GM18868 (cell line): ENCODE results near the gene ARHGAP31.
"Not testable (repeated sequence)": the region's sequence is repeated elsewhere in the genome, so short reads cannot be mapped to it uniquely, and the experiment has no call there.

Experiments
- ATAC-seq: cut with Tn5 transposase; IDR thresholded peaks from one replicate; pipeline ENCODE4 v1.9.1; 2021; ENCODE audit warnings: mild to moderate bottlenecking, moderate library complexity; ENCODE audit not compliant: unreplicated experiment

The ARHGAP31 gene, protein sequence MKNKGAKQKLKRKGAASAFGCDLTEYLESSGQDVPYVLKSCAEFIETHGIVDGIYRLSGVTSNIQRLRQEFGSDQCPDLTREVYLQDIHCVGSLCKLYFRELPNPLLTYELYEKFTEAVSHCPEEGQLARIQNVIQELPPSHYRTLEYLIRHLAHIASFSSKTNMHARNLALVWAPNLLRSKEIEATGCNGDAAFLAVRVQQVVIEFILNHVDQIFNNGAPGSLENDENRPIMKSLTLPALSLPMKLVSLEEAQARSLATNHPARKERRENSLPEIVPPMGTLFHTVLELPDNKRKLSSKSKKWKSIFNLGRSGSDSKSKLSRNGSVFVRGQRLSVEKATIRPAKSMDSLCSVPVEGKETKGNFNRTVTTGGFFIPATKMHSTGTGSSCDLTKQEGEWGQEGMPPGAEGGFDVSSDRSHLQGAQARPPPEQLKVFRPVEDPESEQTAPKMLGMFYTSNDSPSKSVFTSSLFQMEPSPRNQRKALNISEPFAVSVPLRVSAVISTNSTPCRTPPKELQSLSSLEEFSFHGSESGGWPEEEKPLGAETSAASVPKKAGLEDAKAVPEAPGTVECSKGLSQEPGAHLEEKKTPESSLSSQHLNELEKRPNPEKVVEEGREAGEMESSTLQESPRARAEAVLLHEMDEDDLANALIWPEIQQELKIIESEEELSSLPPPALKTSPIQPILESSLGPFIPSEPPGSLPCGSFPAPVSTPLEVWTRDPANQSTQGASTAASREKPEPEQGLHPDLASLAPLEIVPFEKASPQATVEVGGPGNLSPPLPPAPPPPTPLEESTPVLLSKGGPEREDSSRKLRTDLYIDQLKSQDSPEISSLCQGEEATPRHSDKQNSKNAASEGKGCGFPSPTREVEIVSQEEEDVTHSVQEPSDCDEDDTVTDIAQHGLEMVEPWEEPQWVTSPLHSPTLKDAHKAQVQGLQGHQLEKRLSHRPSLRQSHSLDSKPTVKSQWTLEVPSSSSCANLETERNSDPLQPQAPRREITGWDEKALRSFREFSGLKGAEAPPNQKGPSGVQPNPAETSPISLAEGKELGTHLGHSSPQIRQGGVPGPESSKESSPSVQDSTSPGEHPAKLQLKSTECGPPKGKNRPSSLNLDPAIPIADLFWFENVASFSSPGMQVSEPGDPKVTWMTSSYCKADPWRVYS (N-terminal part only)

DNA sequence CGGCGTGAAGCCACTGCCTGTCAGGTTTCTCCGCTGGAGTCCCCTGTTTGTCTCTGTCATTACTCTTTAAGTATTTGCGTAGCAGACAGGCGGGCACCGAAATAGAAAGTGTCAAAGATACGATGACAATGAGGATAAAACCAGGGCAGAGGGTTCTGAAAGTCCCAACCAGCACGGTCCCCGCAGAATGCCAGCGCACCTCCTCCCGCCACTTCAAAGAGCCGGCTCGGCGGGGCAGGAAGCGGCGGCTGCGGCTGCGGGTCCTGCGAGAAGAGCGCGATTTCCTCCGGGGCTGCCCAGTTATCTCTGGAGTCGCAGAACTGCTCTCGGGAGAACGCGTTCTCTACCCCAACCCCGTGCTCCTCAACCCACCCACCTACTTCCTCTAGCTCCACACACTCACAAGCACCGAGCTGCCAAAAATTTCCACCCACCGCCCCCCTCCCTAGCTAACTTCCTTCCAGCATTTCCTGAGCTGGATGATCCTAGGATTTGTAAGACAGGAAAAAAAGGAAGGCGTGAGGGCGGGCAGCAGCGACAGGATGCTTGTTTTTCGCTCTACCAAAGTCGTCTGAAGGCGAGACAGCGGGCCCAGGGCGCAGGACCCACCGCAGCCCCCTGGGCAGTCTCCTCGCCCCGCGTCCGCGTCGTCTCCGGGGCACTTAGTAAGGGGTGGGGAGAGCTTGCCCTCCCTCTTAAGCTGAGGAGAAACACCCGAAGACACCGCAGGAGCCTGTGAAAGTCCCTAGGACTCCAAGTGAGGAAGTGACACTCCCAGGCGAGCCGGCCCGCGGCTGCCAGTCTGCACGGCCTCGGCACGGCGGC, at the start of gene ARHGAP31:
Gene ARHGAP31 (plus strand): TSS at position 513 of the 825 bp plus-strand sequence. CDS start 522 bp downstream, outside the sequence.
- peak; percentile 74 for ATAC-seq

DNA sequence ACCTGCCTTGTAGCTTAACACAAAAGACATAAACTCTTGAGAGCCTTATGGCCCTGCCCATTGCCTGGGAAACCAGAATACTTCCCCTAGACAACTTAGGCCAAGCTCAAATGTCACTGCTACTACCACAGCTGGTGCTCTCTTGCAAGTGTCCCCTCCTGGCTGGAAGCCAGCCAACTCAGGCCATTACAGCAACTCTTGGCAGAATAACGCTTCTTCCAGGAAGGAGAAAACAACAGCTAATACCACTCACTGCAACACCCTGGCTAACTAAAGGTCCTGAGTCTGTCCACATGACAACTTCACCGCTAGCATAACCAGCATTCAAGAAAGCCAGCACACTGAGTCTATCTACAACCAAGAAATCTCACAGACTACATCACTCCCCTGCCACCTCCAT, 48.4 kb upstream of the ARHGAP31 start:
- no peak for ATAC-seq

DNA sequence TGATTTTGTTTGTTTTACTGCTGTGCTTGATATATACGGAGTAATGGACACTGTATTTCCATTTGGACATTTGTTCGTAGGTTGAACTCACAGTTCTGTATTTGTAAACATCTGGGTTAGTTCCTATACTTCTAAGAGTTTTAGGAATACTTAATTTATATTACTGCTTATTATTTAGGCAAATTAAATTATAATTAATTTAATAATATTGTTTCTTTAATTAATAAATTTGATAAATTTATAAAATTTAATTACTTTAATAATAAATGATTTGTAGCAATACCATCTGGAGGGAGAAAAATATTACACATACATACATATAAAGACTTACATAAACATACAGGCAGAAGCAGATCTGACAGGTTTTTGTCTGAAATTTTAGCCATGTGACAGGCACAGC, 39.0 kb upstream of the ARHGAP31 start:
- ATAC-seq: no peak

DNA sequence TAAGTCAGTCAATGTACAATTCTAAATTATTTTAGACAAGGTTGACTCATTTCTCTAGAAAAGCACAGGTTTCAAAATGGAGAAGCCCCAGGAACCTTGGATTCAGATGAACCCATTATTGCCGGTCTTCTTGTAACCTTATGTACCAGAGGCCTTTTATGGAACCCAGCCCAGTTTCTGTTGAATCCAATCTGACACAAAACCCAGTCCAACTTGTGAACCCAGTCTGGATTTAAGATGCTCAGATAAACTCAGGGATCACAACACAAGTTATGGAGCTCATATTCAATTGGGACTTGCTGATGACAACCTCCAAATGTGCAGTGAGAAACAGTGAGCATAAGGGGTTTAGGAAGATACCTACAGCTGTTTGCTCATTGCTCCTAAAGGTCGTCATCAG, 37.1 kb upstream of the ARHGAP31 start:
- no peak for ATAC-seq

DNA sequence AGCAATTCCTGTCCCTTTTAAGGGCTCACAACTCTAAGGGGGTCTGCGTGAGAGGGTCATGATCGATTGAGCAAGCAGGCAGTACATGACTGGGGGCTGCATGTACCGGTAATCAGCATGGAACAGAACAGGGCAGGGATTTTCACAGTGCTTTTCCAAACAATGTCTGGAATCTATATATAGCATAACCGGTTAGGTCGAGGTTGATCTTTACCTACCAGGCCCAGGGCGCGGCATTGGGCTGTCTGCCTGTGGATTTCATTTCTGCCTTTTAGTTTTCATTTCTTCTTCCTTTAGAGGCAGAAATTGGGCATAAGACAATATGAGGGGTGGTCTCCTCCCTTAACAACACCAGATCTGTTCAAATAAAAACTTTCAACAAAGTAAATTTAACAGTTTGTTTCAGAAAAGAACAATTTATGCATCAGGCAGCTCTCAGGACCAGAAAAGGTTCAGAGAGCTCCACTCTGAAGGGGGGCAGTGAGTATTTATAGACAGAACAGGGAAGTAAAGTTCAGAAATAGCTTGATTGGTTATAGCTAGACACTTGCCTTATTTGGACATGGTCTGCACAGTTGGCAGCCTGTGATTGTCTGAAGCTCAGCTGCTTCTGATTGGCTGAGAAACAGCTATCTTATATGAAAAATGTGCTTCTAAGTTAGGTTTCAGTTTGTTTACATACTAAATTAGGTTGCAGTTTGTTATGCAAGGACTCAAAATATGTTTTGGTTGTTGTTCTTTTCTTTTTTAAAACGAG, 36.4 kb upstream of the ARHGAP31 start:
- ATAC-seq: peak; percentile 61

DNA sequence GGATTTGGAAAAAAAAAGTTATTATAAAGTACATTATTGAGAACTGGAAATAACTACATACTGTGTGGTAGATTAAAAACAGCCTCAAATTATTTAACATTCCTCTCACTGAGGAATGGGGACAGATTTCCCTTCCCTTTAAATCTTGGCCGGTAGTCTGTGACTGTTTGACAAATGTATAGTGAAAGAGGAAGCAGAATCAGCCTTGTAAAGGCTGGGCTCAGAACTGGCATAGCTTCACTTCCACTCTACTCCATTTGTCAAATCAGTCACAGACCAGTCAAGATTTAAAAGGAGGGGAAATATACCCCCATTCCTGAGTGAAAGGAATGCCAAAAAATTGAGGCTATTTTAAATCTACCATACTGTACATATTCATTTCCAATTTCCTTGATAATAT, 35.3 kb upstream of the ARHGAP31 start:
- ATAC-seq: peak; percentile 98

DNA sequence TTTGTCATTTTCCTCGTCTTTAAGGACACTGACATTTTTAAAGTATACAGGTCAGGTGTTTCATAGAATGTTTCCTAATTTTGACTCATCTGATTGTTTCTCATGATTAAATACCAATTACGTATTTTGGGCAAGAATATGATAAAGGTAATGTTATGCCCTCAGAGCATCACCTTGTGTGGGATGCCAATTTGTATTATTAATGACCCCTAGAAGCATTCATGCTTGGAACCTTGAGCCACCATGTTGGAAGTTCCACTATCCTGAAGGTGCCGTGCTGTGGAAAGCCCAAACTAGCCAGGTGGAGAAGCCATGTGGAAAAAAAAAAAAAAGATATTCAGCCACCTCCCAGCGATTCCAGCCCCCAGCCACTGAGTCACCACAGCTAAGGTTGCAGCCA, 34.4 kb upstream of the ARHGAP31 start:
- no peak for ATAC-seq

DNA sequence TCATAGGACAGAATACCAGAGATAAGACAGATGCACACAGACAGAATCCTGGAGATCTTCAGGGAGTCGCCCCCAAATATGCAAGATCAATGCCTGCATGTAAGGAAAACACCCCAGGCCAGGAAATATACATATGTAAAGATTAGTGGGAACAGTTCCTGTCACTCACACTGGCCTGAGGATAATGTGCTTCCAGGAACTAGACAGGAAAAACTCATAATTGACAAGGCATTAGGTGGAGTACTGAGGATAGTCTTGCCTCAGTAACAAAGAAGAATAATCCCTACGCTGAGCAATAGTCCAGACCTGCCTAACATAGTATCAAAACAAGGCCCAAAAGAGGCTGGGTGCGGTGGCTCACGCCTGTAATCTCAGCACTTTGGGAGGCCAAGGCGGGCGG, 33.1 kb upstream of the ARHGAP31 start:
- no peak for ATAC-seq

DNA sequence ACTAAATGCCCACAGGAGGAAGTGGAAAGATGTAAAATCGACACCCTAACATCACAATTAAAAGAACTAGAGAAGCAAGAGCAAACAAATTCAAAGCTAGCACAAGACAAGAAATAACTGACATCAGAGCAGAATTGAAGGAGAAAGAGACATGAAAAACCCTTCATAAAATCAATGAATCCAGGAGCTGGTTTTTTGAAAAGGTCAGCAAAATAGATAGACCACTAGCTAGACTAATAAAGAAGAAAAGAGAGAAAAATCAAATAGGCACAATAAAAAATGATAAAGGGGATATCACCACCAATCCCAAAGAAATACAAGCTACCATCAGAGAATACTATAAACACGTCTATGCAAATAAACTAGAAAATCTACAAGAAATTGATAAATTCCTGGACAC, 24.0 kb upstream of the ARHGAP31 start:
- ATAC-seq: not testable (repeated sequence)

DNA sequence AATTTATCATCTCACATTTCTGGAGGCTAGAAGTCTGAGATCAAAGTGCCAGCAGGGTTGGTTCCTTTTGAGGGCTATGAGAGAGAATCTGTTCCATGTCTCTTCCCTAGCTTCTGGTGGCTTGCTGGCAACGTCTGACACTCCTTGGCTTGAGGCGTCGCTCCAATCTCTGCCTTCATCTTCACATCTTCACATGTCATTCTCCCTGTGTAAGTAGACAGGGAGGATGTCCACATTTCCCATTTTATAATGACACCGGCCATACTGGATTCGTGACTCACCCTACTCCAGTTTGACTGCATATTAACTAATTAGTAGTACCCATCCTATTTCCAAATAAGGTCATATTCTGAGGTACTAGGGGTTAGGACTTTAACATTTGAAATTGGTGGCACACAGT, 17.5 kb upstream of the ARHGAP31 start:
- ATAC-seq: no peak

DNA sequence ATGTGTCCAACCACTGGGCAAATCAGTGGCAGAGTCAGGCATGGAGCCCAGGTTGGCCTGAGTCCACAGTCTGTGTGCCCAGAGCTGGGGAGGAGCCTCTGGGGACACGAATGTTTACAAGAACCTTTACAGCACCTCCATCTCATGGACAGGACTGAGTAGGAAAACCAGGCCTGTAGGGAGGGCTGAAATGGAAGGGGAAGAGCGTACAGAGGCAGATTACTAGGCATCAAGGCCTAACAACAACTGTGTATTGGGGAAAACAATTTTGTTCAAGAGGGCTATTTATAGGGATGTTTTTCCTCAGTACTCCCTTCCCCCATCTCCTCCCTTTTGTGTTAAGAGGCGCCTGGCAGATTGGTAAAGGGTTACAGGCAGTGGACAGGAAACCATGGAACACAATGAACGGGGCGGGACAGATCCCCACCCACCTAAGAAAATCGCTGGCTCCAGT, 15.1 kb upstream of the ARHGAP31 start:
- ATAC-seq: no peak

DNA sequence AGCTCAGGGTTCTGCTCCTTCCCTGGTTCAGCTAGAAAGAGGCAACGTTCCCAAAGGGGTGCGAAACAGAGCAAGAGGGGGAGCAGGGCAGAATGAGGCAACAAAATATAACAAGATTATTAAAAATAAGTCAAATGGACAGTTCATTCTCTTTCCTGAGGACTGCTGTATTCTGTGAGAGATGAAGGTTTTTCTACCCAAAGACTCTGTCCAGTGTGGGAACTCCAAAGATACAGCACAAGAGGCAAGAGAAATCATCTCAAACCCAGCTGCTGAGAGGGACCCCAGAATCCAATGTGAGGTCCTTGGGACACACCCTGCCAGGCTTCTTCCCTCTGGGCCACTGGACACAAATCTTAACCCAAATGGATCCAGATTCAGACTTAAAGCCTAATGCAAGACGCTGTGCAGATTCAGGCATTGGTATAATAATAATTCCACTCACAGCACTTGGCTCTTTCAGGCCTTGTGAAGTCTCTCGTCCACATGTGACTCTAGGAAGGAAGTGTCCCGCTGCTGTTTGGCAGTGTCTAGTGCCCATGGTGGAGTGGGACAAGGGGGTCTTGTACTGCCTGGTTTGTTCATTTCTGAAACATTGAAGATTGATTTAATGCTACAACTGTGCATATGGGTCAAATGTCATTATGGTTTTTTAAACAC, 14.5 kb upstream of the ARHGAP31 start:
- ATAC-seq: no peak

DNA sequence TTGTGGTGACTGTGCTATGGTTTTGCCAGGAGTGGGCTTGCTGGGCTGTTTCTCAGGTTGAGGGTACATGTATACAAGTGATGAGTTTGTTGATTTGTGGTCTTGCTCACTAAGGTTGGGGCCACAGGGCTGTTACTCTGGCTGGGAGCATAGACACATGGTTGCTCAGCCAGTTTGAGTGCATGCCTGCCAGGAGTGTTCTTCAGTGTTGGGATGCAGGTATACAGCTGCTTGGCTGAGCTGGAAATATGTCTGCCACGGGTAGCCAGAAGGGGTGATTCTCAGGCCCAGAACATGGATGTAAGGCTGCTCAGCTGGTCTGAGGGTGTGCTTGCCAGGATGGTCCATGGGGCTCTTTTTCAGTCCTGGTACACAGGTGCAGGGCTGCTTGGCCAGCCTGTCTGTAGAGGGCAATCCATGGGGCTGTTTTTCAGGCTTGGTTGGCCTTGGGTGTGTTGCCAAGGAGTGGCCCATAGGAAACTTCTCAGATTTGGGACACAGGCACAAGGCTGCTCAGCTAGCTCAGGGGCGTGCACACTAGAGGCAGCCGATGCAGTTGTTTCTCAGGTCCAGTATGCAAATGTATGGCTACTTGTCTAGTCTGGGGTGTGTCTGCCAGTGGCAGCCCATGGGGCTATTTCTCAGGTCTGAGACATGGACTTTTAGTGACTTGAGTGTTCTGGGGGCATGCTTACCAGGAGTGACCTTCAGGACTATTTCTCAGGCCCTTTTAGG, 5.3 kb upstream of the ARHGAP31 start:
- no peak for ATAC-seq

DNA sequence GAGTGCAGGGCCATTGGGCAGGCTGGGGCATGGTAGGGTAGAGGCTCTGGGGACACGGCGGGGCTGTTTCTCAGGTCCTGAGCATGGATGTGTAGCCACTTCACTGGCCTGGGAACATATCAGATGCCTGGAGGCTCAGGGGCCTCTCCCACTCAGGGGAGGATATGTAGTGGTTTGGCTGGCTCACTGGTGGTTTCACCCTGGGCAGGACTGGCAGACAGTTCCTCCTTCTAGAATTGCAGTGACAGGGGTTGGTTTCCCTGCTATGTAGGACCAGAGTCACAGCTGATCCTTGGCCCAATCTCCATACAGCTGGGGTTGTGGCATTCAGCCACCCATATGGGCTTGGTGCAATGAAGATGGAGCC, 4.8 kb upstream of the ARHGAP31 start:
- no peak for ATAC-seq

DNA sequence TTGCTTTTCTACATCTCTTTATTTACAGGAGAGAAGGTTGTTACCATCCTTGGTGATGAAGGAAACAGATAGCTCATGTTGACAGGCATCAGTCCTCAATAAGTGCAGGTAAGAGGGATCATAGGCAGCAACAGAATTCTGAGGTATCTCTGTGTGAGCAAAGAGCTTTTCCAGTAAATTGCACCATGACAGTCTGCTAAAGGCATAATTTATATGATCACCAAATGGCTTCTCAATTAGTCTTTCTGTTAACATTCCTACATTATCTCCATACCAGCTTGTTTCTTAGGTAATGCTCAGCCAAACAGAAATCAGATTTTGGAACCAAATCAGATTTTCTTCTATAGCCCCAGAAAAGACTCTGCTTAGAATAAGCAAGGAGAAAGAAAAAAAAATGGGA, 3.6 kb upstream of the ARHGAP31 start:
- no peak for ATAC-seq

DNA sequence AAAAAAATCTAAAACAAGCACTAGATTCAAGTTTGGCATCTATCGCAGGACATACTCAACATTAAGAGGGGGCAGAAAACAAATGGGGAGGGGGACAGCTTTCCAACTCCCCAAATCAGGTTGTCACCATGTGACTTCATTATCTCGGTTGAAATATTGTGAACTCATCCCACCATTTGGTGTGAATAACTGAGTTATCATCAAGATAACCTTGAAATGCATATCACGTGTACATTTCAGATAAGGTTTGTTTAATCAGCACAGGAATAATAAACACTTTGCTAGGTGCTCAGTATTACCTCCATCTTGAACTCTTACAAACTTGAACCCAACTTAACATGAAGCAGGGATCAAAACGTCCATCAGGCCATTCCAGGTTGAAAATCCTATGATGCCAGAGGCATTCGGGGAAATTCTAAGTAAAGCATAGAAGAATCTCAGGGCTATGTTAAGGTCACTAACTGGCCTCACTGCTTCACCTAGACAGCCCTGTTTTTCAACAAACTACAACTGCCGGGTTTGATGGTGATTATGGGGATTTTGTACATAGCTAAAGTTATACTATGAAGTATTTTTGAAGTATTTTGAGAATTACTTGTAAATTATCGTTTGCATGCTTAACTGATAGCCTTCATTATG, 3.0 kb upstream of the ARHGAP31 start:
- ATAC-seq: no peak

DNA sequence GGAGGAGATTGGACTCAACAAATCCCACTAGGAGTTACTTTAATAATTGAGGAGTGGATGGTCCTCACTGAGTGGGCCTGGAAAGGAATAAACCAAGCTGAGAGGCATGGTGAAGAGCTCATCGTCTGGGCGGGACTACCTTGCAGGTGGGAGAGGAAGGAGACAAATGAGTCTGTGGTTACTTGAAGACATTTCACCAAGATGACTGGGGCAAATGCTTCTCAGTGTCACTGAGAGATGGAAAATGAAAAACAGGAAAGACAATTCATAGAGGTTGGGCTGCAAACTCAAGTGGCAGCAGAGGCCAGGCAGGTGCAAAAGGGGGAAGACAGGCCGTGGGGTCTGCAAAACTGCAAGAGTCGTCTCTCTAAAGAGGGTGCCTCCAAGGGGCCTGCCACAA, 1.5 kb upstream of the ARHGAP31 start:
- no peak for ATAC-seq
